ENCODE measurements around the gene NPTXR.

NPTXR gene

GRCh38 chr22:38784856-38785255 is 59.0 kb downstream of the NPTXR start:
- H3K4me1 Mint-ChIP-seq (ENCODE audit: low read depth in 2 of 2): peaks cover 5 to 7% of the 10 kb centered on the region in 2 donors
- no peak for DNase-seq
- no peak overlapping the region for H3K27ac Mint-ChIP-seq
- peaks cover 3% of the 10 kb centered on the region for H3K36me3 Mint-ChIP-seq (ENCODE audit: insufficient read depth)
- H3K4me3 Mint-ChIP-seq: no peak overlapping the region
- no peak for ATAC-seq (replicated peaks)
- no peaks in the 10 kb centered on the region for H3K27me3 Mint-ChIP-seq
- H3K9me3 Mint-ChIP-seq: no peaks in the 10 kb centered on the region

GRCh38 chr22:38784035-38784434 is 59.8 kb downstream of the NPTXR start:
- no peak for ATAC-seq (replicated peaks)
- Mint-ChIP-seq H3K27ac (no peak overlapping the region), H3K4me1 (ENCODE audit: low read depth in 2 of 2) (peaks cover 5 to 7% of the 10 kb centered on the region in 2 donors)

GRCh38 chr22:38783095-38783615 is 60.7 kb downstream of the NPTXR start:
- peaks cover 5 to 7% of the 10 kb centered on the region in 2 donors for H3K4me1 Mint-ChIP-seq (ENCODE audit: low read depth in 2 of 2)
- H3K27ac Mint-ChIP-seq: peak overlapping the region in 1 of 2 donors; percentile 35
- no peaks in the 10 kb centered on the region for H3K27me3 Mint-ChIP-seq
- H3K4me3 Mint-ChIP-seq: no peak overlapping the region
- H3K36me3 Mint-ChIP-seq (ENCODE audit: insufficient read depth): peaks cover 3% of the 10 kb centered on the region
- ATAC-seq (replicated peaks) (no peak), DNase-seq (no peak)
- H3K9me3 Mint-ChIP-seq: no peaks in the 10 kb centered on the region

More at GRCh38 chr22:38784035-38784434, 59.8 kb downstream of the NPTXR start:
- Mint-ChIP-seq H3K9me3 (no peaks in the 10 kb centered on the region), H3K36me3 (ENCODE audit: insufficient read depth) (peaks cover 3% of the 10 kb centered on the region), H3K4me3 (no peak overlapping the region), H3K27me3 (no peaks in the 10 kb centered on the region)
- no peak for DNase-seq

- DNase-seq: no peak
- peaks cover 3% of the 10 kb centered on the region for H3K36me3 Mint-ChIP-seq (ENCODE audit: insufficient read depth)
- H3K9me3 Mint-ChIP-seq: no peaks in the 10 kb centered on the region
- H3K27me3 Mint-ChIP-seq: no peaks in the 10 kb centered on the region
- peak overlapping the region; percentile 16 to 35 for H3K27ac Mint-ChIP-seq
- H3K4me1 Mint-ChIP-seq (ENCODE audit: low read depth in 2 of 2): peaks cover 5 to 7% of the 10 kb centered on the region in 2 donors
- ATAC-seq (replicated peaks): no peak
- H3K4me3 Mint-ChIP-seq: no peak overlapping the region
Observed at GRCh38 chr22:38782402-38783094, 61.3 kb downstream of the NPTXR start.

- no peak for DNase-seq
- Mint-ChIP-seq H3K4me3 (no peak overlapping the region), H3K27me3 (no peaks in the 10 kb centered on the region), H3K36me3 (ENCODE audit: insufficient read depth) (peaks cover 3% of the 10 kb centered on the region), H3K27ac (no peak overlapping the region), H3K9me3 (no peaks in the 10 kb centered on the region), H3K4me1 (ENCODE audit: low read depth in 2 of 2) (peaks cover 7% of the 10 kb centered on the region in 2 donors)
- no peak for ATAC-seq (replicated peaks)
Observed at GRCh38 chr22:38781033-38781432, 62.8 kb downstream of the NPTXR start.

- H3K36me3 Mint-ChIP-seq (ENCODE audit: insufficient read depth): peaks cover 3% of the 10 kb centered on the region
- no peaks in the 10 kb centered on the region for H3K9me3 Mint-ChIP-seq
- no peak for ATAC-seq (replicated peaks)
- DNase-seq: no peak
- no peak overlapping the region for H3K27ac Mint-ChIP-seq
- H3K4me3 Mint-ChIP-seq: no peak overlapping the region
- peaks cover 0 to 7% of the 10 kb centered on the region in 2 donors for H3K4me1 Mint-ChIP-seq (ENCODE audit: low read depth in 2 of 2)
- no peaks in the 10 kb centered on the region for H3K27me3 Mint-ChIP-seq
Observed at GRCh38 chr22:38777087-38777671, 66.6 kb downstream of the NPTXR start.

- ATAC-seq (replicated peaks): no peak
- H3K4me3 Mint-ChIP-seq: peak overlapping the region in 1 of 2 donors; percentile 11
Observed at GRCh38 chr22:38776086-38776485, 67.7 kb downstream of the NPTXR start.

DNA sequence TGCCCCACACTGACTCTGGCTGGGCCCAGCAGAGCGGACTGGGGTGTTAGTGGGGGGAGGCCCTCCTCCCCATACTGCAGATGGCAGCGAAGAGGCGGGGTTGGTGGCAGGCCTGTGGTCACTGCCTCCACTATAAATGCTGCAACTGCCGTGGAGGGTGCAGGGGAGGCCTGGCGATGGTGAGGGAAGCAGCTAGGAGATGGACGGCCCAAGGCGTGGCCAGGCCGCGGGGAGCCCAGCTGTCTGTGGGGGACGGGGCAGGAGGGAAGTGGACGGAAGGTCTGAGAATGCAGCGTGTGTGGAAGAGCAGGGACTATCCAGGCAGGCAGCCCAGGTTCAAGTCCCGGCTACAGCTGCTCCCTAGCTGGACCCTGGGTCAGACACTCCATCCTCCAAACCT is 68.2 kb downstream of the NPTXR start:
- Mint-ChIP-seq H3K4me3 (no peak overlapping the region), H3K27me3 (no peaks in the 10 kb centered on the region), H3K4me1 (ENCODE audit: low read depth in 2 of 2) (peaks cover 3 to 7% of the 10 kb centered on the region in 2 donors), H3K36me3 (ENCODE audit: insufficient read depth) (peaks cover 3% of the 10 kb centered on the region), H3K27ac (peak overlapping the region in 1 of 2 donors; percentile 78), H3K9me3 (no peaks in the 10 kb centered on the region)
- ATAC-seq (replicated peaks): no peak
- DNase-seq: no peak

More at GRCh38 chr22:38776086-38776485, 67.7 kb downstream of the NPTXR start:
- H3K27ac Mint-ChIP-seq: no peak overlapping the region
- H3K36me3 Mint-ChIP-seq (ENCODE audit: insufficient read depth): peaks cover 3% of the 10 kb centered on the region
- no peak for DNase-seq
- H3K9me3 Mint-ChIP-seq: no peaks in the 10 kb centered on the region
- no peaks in the 10 kb centered on the region for H3K27me3 Mint-ChIP-seq
- peaks cover 3 to 7% of the 10 kb centered on the region in 2 donors for H3K4me1 Mint-ChIP-seq (ENCODE audit: low read depth in 2 of 2)

- Mint-ChIP-seq H3K4me3 (no peak overlapping the region), H3K27me3 (no peaks in the 10 kb centered on the region), H3K36me3 (ENCODE audit: insufficient read depth) (no peaks in the 10 kb centered on the region), H3K4me1 (ENCODE audit: low read depth in 2 of 2) (peaks cover 3 to 7% of the 10 kb centered on the region in 2 donors), H3K27ac (peak overlapping the region in 1 of 2 donors; percentile 20), H3K9me3 (no peaks in the 10 kb centered on the region)
- DNase-seq (no peak), ATAC-seq (replicated peaks) (no peak)
Observed at GRCh38 chr22:38774496-38775166, 69.2 kb downstream of the NPTXR start.

- H3K27ac Mint-ChIP-seq: peak overlapping the region in 1 of 2 donors; percentile 5
- no peaks in the 10 kb centered on the region for H3K9me3 Mint-ChIP-seq
- DNase-seq: no peak
- ATAC-seq (replicated peaks): no peak
- H3K27me3 Mint-ChIP-seq: no peaks in the 10 kb centered on the region
- no peaks in the 10 kb centered on the region for H3K36me3 Mint-ChIP-seq (ENCODE audit: insufficient read depth)
- peaks cover 11 to 13% of the 10 kb centered on the region in 2 donors for H3K4me1 Mint-ChIP-seq (ENCODE audit: low read depth in 2 of 2)
- H3K4me3 Mint-ChIP-seq: no peak overlapping the region
Observed at GRCh38 chr22:38773363-38773946, 70.4 kb downstream of the NPTXR start.

DNA sequence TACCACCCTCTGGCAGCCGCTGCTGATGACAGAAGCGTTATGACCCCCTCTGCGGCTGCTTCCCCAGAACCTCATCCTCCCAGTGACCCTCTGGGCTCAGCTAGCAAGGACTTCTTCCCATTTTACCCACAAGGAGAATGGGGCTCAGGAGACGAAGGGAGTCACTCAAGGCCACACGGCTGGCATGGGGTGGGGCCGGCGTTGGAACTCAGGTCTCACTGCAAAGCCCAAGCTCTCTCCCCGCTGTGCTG is 71.3 kb downstream of the NPTXR start:
- DNase-seq (no peak), ATAC-seq (replicated peaks) (no peak)
- Mint-ChIP-seq H3K27ac (peak overlapping the region in 1 of 2 donors; percentile 44), H3K4me3 (no peak overlapping the region), H3K9me3 (no peaks in the 10 kb centered on the region), H3K27me3 (no peaks in the 10 kb centered on the region), H3K36me3 (ENCODE audit: insufficient read depth) (no peaks in the 10 kb centered on the region), H3K4me1 (ENCODE audit: low read depth in 2 of 2) (peaks cover 11 to 13% of the 10 kb centered on the region in 2 donors)

GRCh38 chr22:38770257-38770949 is 73.4 kb downstream of the NPTXR start:
- Mint-ChIP-seq H3K36me3 (ENCODE audit: insufficient read depth) (no peaks in the 10 kb centered on the region), H3K4me3 (no peak overlapping the region), H3K4me1 (ENCODE audit: low read depth in 2 of 2) (peaks cover 14 to 15% of the 10 kb centered on the region in 2 donors), H3K27ac (peak overlapping the region; percentile 3 to 30), H3K9me3 (no peaks in the 10 kb centered on the region), H3K27me3 (no peaks in the 10 kb centered on the region)
- ATAC-seq (replicated peaks): no peak
- no peak for DNase-seq
